ENCODE results near the gene RHOB.

GRCh38 chr2:20428717-20429490 lies 18.0 kb upstream of the RHOB start:
- TF ChIP-seq ARNTL (CRISPR knock-in tag; IDR thresholded peaks at IDR 0.05; ENCODE audit: borderline replicate concordance, low read depth) (no peak), ZNF70 (CRISPR knock-in tag; IDR thresholded peaks at IDR 0.05) (no peak), ZFP3 (CRISPR knock-in tag; IDR thresholded peaks at IDR 0.05) (no peak), SNAI2 (CRISPR knock-in tag; IDR thresholded peaks at IDR 0.05) (no peak), ESRRG (CRISPR knock-in tag; IDR thresholded peaks at IDR 0.05) (no peak), ZC3H10 (CRISPR knock-in tag; IDR thresholded peaks at IDR 0.05) (no peak), RARB (CRISPR knock-in tag; IDR thresholded peaks at IDR 0.05) (no peak), CSDC2 (CRISPR knock-in tag; IDR thresholded peaks at IDR 0.05) (no peak), CREB5 (CRISPR knock-in tag; IDR thresholded peaks at IDR 0.05; ENCODE audit: low read depth) (no peak), TCF4 (CRISPR knock-in tag; IDR thresholded peaks at IDR 0.05; ENCODE audit: borderline replicate concordance) (no peak), PPARA (CRISPR knock-in tag; IDR thresholded peaks at IDR 0.05; ENCODE audit: borderline replicate concordance) (no peak), ISL1 (CRISPR knock-in tag; IDR thresholded peaks at IDR 0.05) (no peak)
- TF ChIP-seq, protein P1, sequence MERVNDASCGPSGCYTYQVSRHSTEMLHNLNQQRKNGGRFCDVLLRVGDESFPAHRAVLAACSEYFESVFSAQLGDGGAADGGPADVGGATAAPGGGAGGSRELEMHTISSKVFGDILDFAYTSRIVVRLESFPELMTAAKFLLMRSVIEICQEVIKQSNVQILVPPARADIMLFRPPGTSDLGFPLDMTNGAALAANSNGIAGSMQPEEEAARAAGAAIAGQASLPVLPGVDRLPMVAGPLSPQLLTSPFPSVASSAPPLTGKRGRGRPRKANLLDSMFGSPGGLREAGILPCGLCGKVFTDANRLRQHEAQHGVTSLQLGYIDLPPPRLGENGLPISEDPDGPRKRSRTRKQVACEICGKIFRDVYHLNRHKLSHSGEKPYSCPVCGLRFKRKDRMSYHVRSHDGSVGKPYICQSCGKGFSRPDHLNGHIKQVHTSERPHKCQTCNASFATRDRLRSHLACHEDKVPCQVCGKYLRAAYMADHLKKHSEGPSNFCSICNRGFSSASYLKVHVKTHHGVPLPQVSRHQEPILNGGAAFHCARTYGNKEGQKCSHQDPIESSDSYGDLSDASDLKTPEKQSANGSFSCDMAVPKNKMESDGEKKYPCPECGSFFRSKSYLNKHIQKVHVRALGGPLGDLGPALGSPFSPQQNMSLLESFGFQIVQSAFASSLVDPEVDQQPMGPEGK (CRISPR knock-in tag; IDR thresholded peaks at IDR 0.05; ENCODE audit: borderline replicate concordance) = no peak

Measured in SK-N-SH treated with all-trans-retinoic acid at 6 μM for 48 hours (cell line).